Left cardiac atrium (tissue), 4 donors: ENCODE results near the gene B3GNT5. TPM values are rescaled to one million over a fixed set of nuclear protein-coding genes. Genes with fewer than 3 reads are reported as not detected.

Experiments used
- ATAC-seq, 2 donors: fragments of 200-7000 bp; cut with Tn5 transposase; one replicate each; pipeline ENCODE4 v1.9.1; 2020; ENCODE audit warnings: mild to moderate bottlenecking in 2 of 2, moderate library complexity in 2 of 2
- DNase-seq: peaks from one replicate; pipeline ENCODE4 v3.0.0-alpha.2; 2020
- intact Hi-C, 2 donors: fragments of 100-400 bp; cut with DNase I; formaldehyde crosslinking; loops; one replicate each; pipeline versions ENCODE4 v1.14.1 to v1.15.1; 2022 to 2023
- total RNA-seq, 2 donors: library from RNA; stranded (reverse); fragmentation: NEBNext Ultra II Directional; extraction: Animal tissue kit (Norgen Biotek cat#: 25700); gene quantifications; one replicate each; pipeline ENCODE4 v1.2.1, GENCODE V29; 2021
- donor health status: DM: no; HTN: yes; CAD: no.
- donor health status: DM: no; HTN: yes; CAD: no; lungs with severe emphysema.
- donor health status: DM: yes; HTN: yes; CAD: no.
- donor health status: Dilated cardiomyopathy.

The B3GNT5 gene
- total RNA-seq, 2 donors from 2014 or later: 2.6 to 5.2 TPM

- DNase-seq: no peak
- ATAC-seq: no peak
- intact Hi-C loops: no loop called here
Observed at GRCh38 chr3:183261151-183261724, 8.2 kb downstream of the B3GNT5 start.

DNA sequence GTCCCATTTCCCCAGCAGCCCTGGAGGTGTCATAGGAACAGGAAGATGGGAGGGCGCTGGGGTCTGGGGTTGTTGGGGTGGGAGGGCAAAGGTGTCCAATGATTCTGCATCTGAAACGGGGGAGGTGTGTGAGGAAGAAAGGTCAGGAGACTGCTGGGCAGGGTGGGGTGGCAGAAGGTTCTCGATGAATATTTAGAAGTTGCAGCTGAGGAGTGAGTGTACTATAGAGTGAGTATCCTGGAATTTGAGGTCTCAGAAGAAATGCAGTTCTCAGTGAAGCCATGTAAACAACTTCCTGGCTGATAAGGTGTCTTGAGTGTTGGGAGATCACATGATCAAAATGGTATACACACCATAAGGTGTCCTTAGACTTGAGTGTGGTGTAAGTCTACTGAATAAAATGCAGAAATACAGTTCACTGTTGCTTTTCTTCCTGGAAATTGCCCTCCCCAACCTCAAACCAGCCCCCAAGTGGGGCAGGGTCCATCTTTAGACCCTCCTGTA lies 9.9 kb downstream of the B3GNT5 start:
- DNase-seq: no peak
- no peak for ATAC-seq
- intact Hi-C loops: no loop called here

- no peak for DNase-seq
- no peak for ATAC-seq
- intact Hi-C loops: no loop called here
Observed at GRCh38 chr3:183264268-183264667, 11.2 kb downstream of the B3GNT5 start.

DNA sequence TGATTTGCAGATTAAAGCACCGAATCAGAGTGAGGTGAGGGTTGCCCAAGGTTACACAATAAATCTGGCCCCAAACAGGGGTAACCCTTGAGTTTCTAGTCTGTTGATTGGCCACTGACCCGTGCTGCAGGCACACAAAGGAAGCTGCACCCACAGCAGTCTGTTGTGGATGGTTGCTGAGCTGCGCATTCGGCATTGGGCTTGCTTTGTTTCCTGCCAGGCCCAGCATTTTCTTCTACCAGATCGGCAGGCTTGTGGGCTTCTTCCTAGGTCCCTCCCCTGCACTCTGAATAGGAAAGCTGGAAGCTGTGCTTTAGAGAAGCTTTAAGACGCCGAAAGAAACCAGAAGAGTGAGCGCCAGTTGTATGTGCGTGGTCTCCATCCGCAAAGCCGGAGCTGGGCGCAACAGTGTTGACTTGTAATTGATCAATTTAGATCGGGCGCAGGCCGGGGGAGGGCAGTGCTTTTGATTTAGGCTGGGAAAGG lies 12.1 kb downstream of the B3GNT5 start:
- ATAC-seq (peak; percentile 70 to 75), DNase-seq (peak; percentile 35)
- intact Hi-C loops: no loop called here

DNA sequence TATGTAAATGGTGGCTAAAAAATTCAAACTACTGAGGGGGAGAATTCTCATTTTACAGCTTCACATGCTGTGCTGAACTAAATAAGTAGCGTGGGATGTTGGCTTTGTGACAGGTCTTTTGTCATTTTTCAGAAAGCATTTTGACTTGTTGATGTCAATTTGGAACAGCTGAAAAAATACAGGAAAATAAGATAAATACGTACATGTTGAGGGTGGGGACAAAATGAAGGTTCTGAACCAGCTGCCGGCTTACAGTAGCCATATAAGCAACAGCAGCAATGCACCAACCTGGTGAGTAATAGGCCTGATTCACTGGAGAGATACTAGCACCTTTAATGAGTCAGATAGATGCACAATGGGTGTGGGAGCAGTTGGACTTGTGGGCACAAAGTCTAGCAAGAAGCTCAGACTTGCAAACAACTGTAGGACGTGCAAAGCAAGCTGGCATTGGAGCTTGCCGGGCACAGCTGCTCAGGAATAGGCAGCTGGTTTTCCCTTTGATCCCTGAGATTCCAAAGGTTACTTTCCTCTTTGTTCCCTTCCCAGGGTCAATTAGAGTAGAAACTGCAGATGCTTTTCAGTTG lies 12.9 kb downstream of the B3GNT5 start:
- intact Hi-C loops: no loop called here
- ATAC-seq (peak in 1 of 2 donors; percentile 91), DNase-seq (no peak)

DNA sequence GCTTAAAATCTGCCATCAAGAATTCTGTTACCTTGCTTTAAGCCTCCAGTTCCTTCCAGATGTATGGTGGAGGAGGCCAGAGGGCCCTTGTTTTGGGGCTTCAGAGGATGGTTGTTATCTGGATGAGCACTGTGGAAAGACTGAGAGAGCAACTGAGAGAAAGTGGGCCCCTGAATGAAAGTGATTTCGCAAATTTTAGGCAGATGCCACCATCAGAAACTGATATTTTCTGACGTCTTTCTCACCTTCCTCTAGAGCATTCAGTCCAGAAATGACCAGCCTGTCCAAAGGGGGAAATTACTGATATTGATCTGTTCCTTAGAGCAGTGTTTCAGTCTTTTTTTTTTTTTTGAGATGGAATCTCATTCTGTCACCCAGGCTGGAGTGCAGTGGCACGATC lies 13.4 kb downstream of the B3GNT5 start:
- no peak for DNase-seq
- ATAC-seq: no peak
- intact Hi-C loops: no loop called here

GRCh38 chr3:183267140-183267539 lies 14.1 kb downstream of the B3GNT5 start:
- no peak for DNase-seq
- intact Hi-C loops: no loop called here
- ATAC-seq: no peak

DNA sequence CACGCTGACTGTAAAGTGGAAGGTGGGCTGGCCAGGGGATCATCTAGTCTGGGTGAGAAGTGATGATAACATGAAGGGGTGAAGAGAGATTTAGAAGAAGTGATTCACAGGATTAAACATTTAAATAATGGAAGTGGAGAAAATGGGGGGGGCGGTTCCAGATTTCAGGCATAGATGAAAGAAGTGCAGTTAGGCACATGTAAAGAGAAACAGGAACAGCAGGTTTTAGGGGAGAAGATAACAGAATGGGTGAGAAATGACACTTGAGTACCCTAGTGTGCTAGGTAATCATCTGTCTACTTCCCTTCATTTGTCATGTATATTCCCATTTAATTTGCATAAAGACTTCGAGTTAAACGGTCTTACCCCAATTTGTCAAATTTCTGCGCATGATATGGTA lies 15.3 kb downstream of the B3GNT5 start:
- no peak for DNase-seq
- no peak for ATAC-seq
- intact Hi-C loops: no loop called here

DNA sequence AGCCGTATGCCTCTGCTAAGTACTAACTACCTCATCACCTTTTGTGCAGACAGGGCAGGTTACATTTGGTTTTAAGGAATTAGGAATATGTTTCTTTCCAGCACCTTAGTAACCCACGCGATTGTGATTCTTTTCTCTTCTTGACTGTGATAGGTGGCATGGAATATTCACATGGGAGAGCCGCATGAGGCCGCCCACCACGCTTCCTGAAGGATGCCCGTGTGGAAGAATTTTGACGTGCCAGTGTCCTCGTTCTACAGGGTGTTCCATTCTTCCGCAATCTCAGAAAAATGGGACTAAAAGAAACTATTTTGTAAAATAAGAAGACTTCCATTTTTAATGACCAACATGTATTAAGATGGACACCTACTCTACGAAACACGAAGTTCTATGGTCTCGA lies 16.3 kb downstream of the B3GNT5 start:
- no peak for DNase-seq
- ATAC-seq: no peak
- intact Hi-C loops: no loop called here

DNA sequence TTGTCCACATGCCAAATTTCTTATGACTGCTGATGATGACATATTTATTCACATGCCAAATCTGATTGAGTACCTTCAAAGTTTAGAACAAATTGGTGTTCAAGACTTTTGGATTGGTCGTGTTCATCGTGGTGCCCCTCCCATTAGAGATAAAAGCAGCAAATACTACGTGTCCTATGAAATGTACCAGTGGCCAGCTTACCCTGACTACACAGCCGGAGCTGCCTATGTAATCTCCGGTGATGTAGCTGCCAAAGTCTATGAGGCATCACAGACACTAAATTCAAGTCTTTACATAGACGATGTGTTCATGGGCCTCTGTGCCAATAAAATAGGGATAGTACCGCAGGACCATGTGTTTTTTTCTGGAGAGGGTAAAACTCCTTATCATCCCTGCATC lies 17.3 kb downstream of the B3GNT5 start:
- no peak for ATAC-seq
- DNase-seq: no peak
- intact Hi-C loops: no loop called here

DNA sequence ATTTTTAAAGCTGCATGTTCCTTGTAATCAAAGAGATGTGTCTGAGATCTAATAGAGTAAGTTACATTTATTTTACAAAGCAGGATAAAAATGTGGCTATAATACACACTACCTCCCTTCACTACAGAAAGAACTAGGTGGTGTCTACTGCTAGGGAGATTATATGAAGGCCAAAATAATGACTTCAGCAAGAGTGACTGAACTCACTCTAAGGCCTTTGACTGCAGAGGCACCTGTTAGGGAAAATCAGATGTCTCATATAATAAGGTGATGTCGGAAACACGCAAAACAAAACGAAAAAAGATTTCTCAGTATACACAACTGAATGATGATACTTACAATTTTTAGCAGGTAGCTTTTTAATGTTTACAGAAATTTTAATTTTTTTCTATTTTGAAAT lies 19.1 kb downstream of the B3GNT5 start:
- no peak for DNase-seq
- intact Hi-C loops: no loop called here
- ATAC-seq: no peak

- no peak for DNase-seq
- intact Hi-C loops: no loop called here
- ATAC-seq: no peak
Observed at GRCh38 chr3:183272791-183273190, 19.7 kb downstream of the B3GNT5 start.

GRCh38 chr3:183274609-183275008 lies 21.6 kb downstream of the B3GNT5 start:
- intact Hi-C loops: no loop called here
- no peak for DNase-seq
- ATAC-seq: no peak

GRCh38 chr3:183275418-183275817 lies 22.4 kb downstream of the B3GNT5 start:
- intact Hi-C loops: no loop called here
- ATAC-seq (peak in 1 of 2 donors; percentile 60), DNase-seq (no peak)

GRCh38 chr3:183275937-183276336 lies 22.9 kb downstream of the B3GNT5 start:
- DNase-seq: no peak
- ATAC-seq: no peak
- intact Hi-C loops: no loop called here

GRCh38 chr3:183277260-183277659 lies 24.2 kb downstream of the B3GNT5 start:
- ATAC-seq: no peak
- intact Hi-C loops: no loop called here
- no peak for DNase-seq

GRCh38 chr3:183278479-183279088 lies 25.5 kb downstream of the B3GNT5 start:
- ATAC-seq (no peak), DNase-seq (no peak)
- intact Hi-C loops: no loop called here

- no peak for DNase-seq
- intact Hi-C loops: no loop called here
- no peak for ATAC-seq
Observed at GRCh38 chr3:183279371-183279770, 26.3 kb downstream of the B3GNT5 start.

DNA sequence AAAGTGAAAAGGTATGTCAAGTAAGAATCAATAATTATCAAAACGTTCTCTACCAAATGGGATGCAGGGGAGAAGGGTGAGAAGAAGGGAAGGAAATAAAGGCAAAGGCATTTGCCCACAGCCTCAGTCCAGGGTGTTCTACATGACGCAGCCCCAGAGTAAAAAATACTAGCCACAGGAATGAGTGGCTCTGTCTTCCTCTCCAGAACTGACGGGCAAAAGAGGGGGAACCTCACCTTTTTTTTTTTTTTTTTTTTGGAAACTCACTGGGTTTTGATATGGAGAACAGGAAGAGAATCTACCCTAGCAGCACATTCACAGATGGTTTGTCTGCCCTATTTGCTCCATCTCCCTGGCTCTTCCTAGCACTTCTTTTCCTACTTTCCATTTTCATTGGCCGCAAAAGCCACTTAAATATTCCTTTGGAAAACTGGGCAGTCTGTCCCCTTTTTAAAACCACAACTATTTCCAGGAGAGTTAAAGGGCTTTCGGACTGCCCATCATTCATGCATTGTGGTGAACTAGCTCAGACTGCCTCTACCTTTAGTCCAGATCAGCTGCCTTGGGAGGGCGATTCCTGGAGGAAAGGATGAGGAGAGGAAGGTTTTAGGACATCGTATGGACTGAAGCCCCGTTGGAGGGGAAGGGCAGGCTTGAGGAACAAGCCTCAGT lies 28.2 kb downstream of the B3GNT5 start:
- intact Hi-C loops: no loop called here
- ATAC-seq (no peak), DNase-seq (no peak)

GRCh38 chr3:183283886-183284285 lies 30.8 kb downstream of the B3GNT5 start:
- DNase-seq (no peak), ATAC-seq (no peak)
- intact Hi-C loops: no loop called here
